ENCODE data around the gene RNF166. TPM values are rescaled to one million over a fixed set of nuclear protein-coding genes. Genes with fewer than 3 reads are reported as not detected.

The RNF166 gene
- total and polyA plus RNA-seq, 2 of the 13 experiments (the other 11 are each of a cell fraction or from before 2014, with no cell fraction given) = 21.4 to 23.0 TPM

- TF ChIP-seq ARID4A (CRISPR knock-in tag; IDR thresholded peaks at IDR 0.05; ENCODE audit: borderline replicate concordance) (peak; percentile 48; the same call in 1 of the 2 replicates), ZBTB7A (CRISPR knock-in tag; IDR thresholded peaks at IDR 0.05) (peak; percentile 9; the same call in 1 of the 2 replicates), IRF9 (CRISPR knock-in tag; IDR thresholded peaks at IDR 0.05; ENCODE audit: borderline replicate concordance) (peak; percentile 43; the same call in 1 of the 2 replicates), ZNF543 (CRISPR knock-in tag; IDR thresholded peaks at IDR 0.05) (no peak), HDAC2 (CRISPR knock-in tag; IDR thresholded peaks at IDR 0.05) (no peak), CENPBD1 (CRISPR knock-in tag; IDR thresholded peaks at IDR 0.05; ENCODE audit: borderline replicate concordance, low read depth) (no peak)
Observed at GRCh38 chr16:88710556-88710955, 4.3 kb upstream of the RNF166 start (continued).
